ENCODE measurements around the gene GUK1.
"Not testable (repeated sequence)": the region's sequence is repeated elsewhere in the genome, so short reads cannot be mapped to it uniquely, and the experiment has no call there.

Gene GUK1

DNA sequence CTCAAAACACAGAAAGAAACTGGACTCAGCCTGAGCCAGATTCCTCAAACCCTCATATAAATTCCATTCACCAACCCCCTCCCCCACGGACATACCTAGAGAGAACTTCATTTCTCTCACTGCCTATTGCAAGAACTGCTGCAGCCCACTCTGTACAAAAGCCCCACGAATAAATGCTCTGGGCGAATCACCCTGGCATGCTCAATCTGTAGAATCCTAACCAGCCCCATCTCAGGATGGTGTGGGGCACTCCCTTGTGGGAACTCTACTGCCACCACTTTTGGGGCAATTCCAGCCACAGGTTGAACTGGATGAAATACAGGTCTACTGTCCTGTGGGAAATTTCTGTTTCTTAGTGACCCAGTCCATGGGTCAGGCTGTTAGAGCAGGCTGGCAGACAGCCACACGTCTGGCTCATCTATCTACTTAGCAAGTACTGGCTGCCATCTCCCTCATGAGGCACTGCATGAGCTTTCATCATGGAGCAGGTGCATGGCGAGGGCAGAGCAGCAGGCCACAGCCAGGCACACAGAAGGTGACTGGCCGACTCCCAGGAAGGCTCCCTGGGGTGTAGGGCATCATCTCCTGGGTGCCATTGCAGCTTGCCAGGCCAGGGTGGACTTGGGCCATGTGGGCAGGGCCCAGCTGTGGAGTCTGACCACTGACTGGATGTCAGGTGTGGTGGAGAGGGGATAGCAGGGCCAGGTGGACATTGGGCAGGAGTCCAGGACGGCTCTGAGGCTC lies 35.4 kb upstream of the GUK1 start:
- no peak for DNase-seq (ENCODE audit: low spot score)

DNA sequence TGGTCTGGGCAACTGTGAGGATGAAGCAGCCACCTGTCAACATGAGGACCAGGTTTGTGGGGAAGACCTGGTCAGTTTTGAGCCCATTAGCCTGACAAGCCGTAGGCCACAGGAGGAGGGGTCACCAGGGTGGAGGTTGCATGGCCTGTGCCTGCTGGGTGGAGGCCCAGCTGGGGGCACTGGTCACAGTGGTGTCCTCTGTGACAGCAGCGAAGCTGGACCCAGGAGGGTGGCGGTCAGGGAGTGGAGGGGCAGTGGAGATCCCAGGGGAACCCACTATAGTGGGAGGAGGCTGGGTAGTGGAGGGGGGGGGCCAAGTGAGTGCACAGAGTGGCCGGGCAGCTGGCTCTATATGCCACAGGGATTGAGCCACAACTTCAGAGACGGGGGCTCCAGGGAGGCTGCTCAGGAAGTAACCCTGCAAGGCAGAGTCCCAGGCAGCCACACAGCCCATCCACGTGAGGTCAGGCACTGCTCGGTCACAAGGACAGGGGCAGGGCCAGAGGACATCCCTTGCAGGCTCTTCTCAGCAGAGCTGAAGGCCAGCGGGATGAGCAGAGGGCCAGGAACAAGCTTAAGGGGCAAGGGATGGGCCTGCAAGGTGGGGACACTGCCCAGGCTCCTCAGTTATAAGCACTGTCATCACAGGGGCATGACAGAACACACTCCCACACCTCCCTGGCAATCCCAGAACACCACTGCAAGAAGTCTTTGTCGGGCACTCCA lies 34.6 kb upstream of the GUK1 start:
- no peak for DNase-seq (ENCODE audit: low spot score)

DNA sequence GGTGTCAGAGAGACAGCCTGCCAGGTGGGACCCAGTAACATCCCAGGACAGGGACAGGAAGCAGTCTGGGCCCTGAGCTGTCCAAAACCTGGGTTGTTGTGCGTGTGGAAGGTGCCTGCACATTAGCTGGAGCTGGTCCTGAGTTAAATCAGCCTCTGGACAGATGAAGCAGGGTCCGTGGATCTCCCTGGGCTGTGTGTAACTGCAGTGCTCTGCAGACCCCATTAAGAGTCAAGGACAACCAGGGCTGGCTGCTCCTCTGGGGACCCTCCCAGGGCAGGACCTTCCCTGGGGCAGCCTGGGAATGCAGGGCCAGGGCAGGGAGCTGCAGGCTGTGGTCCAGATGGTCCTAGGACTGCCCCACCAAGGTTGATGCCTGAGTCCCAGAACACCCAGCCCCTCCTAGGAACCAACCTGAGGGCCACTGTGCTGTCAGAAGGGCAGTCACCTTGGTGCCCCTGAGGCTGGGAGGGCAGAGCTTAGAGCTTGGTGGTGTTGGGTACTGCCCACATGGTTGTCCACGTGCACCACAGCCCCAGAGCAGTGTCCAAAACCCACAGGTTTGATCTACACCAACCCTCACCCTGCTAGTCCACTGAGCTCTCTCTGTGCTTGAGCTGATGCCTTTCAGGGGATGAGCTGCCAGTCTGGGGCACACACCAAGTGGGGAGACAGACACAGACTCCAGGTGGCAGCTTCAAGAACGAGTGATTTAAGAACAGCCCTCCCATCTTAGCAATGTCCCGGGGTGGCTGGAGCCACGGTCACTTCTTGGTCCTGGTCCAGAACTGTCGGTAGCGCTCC lies 33.9 kb upstream of the GUK1 start:
- DNase-seq (ENCODE audit: low spot score) = no peak

DNA sequence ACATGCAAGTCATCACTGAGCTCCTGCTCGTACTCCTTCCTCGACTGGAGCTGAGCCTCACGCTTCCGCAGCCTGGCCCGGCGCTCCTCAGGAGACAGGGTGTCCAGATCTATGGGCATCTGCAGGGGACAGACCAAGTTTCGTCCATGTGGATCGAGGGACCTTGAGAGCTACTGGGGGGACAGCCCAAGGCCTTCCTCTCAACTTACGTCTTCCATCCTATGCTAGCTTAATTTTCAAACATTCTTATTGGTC lies 33.4 kb upstream of the GUK1 start:
- DNase-seq (ENCODE audit: low spot score) = no peak

DNA sequence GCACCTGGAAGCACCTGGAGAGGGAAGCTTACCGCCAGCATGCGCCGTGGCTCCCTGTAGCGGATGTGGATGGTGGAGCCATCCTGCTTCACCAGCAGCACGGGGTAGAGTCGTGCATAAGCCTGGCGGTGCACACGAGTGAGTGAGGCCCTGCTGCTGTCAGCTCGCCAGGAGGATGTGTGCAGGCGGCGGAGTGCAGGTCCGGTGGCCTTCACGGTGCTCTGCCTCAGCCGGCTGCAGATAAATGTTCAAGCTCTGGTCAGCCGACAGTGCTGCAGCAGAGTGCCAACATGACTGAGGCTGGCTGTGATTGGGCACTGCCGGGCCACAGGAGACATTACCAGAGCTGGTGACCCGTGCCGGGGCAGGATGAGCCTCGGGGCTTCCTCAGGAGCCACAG lies 32.4 kb upstream of the GUK1 start:
- no peak for DNase-seq (ENCODE audit: low spot score)

- no peak for DNase-seq (ENCODE audit: low spot score)
Measured at GRCh38 chr1:228108055-228108690, 31.9 kb upstream of the GUK1 start.

DNA sequence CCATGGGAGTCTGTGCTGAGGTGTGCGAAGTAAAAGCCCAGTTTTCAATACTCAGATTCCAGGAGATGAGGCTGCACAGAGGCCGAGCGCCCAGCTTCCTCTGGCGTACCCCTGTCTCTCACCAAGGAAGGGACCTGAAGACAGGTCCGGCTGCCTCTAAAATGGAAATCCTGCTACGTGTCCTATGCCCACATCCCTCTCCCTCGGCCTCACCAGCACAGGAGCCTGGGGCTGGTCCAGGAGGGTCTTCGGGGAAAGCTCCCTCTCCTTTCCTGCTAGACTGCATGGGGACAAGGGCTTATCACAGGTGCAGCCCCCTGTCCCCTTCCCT lies 31.4 kb upstream of the GUK1 start:
- no peak for DNase-seq (ENCODE audit: low spot score)

DNA sequence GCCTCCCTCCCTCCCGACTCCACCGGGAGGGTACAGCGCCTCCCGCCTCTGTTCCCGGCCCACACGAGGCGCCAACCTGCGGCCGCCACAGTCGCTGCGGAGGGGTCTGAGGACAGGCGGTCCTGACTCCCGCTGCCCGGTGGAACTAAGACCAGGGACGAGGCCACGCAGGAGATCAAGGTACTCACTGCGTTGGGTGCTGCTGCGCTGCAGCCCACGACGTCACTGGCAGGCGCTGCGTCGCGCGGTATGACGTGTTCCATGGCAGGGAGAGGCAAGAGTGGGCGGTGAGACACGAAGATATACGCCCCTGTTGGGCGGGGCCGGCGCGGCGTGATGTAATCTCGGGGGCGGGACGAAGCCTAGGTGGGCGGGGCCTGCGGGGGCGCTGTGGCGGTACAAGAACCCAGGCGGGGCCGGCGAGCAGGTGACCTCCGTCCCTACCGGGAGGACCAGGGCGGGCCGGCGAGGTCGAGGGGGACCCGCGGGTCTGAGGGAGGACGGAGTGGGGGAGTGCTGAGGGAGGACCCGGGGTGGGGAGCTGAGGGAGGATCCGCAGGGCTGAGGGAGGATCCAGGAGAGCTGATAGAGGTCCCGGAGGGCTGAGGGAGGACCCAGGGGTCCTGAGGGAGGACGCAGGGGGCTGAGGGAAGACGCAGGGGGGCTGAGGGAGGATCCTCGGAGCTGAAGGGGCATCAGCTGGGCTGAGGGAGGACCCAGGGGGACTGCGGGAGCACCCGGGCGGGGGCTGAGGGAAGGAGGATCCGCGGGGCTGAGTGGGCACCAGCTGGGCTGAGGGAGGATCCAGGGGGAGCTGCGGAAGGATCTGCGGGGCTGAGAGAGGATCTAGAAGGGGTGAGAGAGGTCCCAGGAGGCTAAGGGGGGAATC lies 30.8 kb upstream of the GUK1 start, which contains the start of gene MRPL55:
TSS of gene MRPL55 (minus strand) at position 227 of the 889 bp plus-strand sequence. CDS start 1,039 bp downstream, outside the sequence.
- DNase-seq (ENCODE audit: low spot score) = peak; percentile 96

- DNase-seq (ENCODE audit: low spot score) = peak; percentile 26
Measured at GRCh38 chr1:228109962-228110488, 30.1 kb upstream of the GUK1 start.

DNA sequence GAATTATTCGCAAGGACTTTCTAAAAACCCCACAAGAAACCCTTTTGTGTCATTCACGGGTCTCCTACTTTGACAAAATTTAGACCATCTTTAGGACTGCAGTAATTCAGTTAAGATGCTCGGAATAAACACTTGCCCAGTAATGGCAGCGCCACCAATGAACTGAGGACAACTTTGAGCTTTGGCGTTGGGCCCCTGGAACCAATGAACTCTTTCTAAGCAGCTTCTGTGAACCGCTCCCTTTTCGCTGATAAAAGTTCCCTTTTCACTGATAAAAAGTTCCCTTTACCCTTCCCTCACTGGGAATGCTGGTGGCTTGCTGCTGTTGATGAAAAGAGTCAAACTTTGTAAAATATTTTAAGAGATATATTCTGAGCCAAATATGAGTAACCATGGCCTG lies 29.5 kb upstream of the GUK1 start:
- DNase-seq (ENCODE audit: low spot score) = no peak

DNA sequence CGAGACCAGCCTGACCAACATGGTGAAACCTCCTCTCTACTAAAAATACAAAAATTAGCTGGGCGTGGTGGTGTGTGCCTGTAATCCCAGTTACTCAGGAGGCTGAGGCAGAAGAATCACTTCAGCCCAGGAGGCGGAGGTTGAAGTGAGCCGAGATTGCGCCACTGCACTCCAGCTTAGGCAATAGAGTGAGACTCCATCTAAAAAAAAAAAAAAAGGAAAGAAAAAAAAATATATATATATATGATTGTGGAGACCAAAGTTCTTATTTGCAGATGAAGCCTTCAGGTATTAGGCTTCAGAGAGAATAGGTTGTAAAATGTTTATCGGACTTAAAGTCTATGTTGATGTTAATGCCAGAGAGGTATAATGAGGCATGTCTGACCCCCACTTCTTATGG lies 28.8 kb upstream of the GUK1 start:
- not testable (repeated sequence) for DNase-seq (ENCODE audit: low spot score)

DNA sequence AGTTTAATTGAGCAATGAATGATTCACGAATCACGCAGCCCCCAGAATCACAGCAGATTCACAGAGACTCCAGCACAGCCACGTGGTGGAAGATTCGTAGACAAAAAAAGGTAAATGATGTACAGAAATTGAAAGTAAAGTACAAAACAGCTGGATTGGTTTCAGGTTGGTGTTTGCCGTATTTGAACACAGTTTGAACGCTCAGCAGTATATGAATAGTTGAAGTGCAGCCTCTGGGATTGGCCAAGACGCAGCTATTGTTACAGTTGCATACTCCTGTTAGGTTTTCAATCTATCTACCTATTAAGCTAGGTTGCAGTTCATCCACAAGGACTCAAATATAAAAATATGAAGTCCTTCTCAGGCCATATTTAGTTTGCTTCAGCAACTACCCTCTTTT lies 27.9 kb upstream of the GUK1 start:
- no peak for DNase-seq (ENCODE audit: low spot score)

- DNase-seq (ENCODE audit: low spot score) = no peak
Measured at GRCh38 chr1:228112617-228113016, 27.5 kb upstream of the GUK1 start.

DNA sequence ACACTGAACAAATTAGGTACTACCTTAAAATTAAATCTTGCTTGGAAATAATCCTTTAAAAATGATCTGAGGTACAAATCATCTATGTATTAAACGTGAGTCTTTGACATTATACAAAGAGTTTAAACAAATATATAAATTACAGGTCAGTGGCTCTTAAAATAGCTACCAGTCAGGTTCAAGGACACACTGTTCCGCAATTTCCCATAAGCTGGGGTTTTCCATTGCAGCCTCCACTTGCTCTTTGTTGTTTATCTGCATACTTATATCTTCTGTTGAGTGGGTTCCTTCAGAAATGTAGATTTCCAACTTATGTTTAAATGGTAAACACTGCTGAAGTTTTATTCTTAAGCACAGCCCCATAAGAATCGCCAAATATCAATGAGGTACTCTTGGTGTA lies 25.3 kb upstream of the GUK1 start:
- DNase-seq (ENCODE audit: low spot score) = no peak

GRCh38 chr1:228117335-228117734 lies 22.7 kb upstream of the GUK1 start:
- DNase-seq (ENCODE audit: low spot score) = no peak

DNA sequence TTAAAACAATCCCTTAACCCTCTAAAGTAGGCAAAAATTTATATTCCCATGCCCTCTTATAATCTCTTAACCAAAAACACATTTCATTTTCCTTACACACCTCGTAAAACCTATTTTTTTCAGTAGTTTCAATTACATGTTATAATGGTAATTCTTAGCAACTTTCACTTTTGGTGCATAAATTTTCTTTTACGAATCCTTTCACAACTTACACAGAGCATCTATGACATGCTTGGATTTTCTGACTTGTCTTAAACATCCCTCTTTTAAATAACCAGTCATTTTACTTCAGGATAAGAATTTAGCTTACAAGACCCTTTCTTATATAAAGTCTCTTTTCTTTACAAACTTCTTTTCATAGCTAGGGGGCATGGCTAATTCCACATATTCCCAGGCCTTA lies 22.0 kb upstream of the GUK1 start:
- DNase-seq (ENCODE audit: low spot score) = no peak

DNA sequence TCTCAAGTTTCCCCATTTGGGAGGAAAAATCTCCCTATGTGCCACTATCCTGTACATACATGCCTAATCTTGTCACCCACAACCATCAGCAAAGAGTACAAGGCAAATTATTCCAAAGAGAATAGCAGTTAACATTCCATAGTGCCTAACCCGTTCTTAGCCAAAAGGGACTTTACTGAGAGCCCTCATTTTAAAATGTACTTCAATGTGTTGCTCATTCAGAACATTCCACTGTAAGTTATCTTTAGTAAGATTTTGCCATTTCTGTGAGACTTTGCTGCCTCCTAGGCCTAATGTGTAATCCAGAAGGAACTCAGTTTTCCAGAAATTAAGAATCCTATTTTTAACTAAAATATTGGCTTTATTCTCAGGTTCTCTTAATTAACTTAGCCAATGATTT lies 19.7 kb upstream of the GUK1 start:
- DNase-seq (ENCODE audit: low spot score) = no peak

GRCh38 chr1:228120857-228121489 lies 19.1 kb upstream of the GUK1 start:
- DNase-seq (ENCODE audit: low spot score) = peak; percentile 53

GRCh38 chr1:228122921-228123441 lies 17.1 kb upstream of the GUK1 start:
- DNase-seq (ENCODE audit: low spot score) = no peak

DNA sequence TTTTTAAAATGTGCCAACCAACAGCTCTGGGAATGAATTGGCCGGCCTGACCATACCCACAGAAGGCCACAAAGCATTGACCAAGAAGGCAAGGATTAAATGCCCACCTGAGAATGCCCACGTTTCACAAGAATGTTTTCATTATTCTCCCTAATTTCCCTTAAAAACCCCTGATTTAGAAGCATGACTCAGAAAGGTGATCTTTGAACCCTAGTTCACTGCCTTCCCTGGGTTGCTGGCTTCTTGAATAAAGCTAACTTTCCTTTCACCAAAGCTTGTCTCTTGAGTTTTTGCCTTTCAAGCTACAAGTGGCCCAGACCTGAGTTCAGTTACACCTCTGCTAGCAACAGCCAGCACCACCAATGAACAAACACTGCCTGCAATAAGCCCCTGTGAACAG lies 16.6 kb upstream of the GUK1 start:
- DNase-seq (ENCODE audit: low spot score) = no peak

- DNase-seq (ENCODE audit: low spot score) = no peak
Measured at GRCh38 chr1:228125185-228125584, 14.9 kb upstream of the GUK1 start.

Measured in LoVo (cell line).